Measurements from ENCODE around the gene LENG1. TPM values are rescaled to one million over a fixed set of nuclear protein-coding genes. Genes with fewer than 3 reads are reported as not detected.

The LENG1 gene
- total RNA-seq, 1 experiment from 2014 or later, result 8.2 TPM

DNA sequence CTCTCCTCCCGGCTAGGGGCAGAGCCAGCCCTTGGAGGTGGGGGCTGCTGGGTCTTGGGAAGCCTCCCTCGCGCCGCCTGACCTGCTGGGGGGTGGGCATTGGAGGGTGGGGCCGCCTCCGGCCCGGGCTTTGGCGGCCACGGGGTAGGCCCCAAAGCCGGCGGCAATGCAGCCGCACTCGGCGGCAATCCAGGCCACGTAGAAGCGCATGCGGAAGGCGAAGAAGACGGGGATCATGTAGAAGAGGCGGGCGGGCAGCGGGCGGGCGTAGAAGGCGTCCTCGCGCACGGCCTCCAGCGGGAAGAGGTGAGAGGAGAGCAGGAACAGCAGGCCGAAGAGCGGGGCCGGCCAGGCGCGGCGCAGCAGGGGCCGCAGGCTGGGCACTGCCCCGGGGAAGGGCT is 21.2 kb upstream of the LENG1 start:
- intact Hi-C loops (cut with micrococcal nuclease), result no loop called here
- no peaks in the 10 kb centered on the region for H3K27me3 Mint-ChIP-seq (ENCODE audit: insufficient read depth, unreplicated experiment)
- H3K4me3 Mint-ChIP-seq (ENCODE audit: unreplicated experiment), result no peak overlapping the region
- no peaks in the 10 kb centered on the region for H3K4me1 Mint-ChIP-seq (ENCODE audit: insufficient read depth, unreplicated experiment)
- no peaks in the 10 kb centered on the region for H3K9me3 Mint-ChIP-seq (ENCODE audit: unreplicated experiment)
- no peak for TF ChIP-seq CTCF (IDR thresholded peaks at IDR 0.05; ENCODE audit: unreplicated experiment)
- no peak for DNase-seq (ENCODE audit: unreplicated experiment)
- no TSS peak for BruUV-seq (replicated peaks)
- H3K36me3 Mint-ChIP-seq (ENCODE audit: insufficient read depth, unreplicated experiment), result peaks cover 44% of the 10 kb centered on the region
- ChIA-PET POLR2A (no interaction called here), CTCF (interaction anchor here (0.5 to 1.1 kb wide), 3 partner anchors 12 to 210 kb away, joined by 3 to 4 read pairs (median 3); no protein-coding TSS in a partner anchor)
- no peak overlapping the region for H3K27ac Mint-ChIP-seq (ENCODE audit: low read depth, unreplicated experiment)

GRCh38 chr19:54179921-54180461 is 20.5 kb upstream of the LENG1 start:
- POLR2A ChIA-PET, result no interaction called here
- CTCF ChIA-PET, result interaction anchor here (0.5 to 1.1 kb wide), 3 partner anchors 12 to 174 kb away, joined by 3 to 4 read pairs (median 3); no protein-coding TSS in a partner anchor
- TF ChIP-seq CTCF (IDR thresholded peaks at IDR 0.05; ENCODE audit: unreplicated experiment), result no peak
- Mint-ChIP-seq H3K9me3 (ENCODE audit: unreplicated experiment) (no peaks in the 10 kb centered on the region), H3K27me3 (ENCODE audit: insufficient read depth, unreplicated experiment) (no peaks in the 10 kb centered on the region), H3K27ac (ENCODE audit: low read depth, unreplicated experiment) (no peak overlapping the region), H3K4me3 (ENCODE audit: unreplicated experiment) (no peak overlapping the region), H3K4me1 (ENCODE audit: insufficient read depth, unreplicated experiment) (no peaks in the 10 kb centered on the region), H3K36me3 (ENCODE audit: insufficient read depth, unreplicated experiment) (peaks cover 38% of the 10 kb centered on the region)
- DNase-seq (ENCODE audit: unreplicated experiment), result no peak
- intact Hi-C loops (cut with micrococcal nuclease), result no loop called here
- BruUV-seq (replicated peaks), result no TSS peak

DNA sequence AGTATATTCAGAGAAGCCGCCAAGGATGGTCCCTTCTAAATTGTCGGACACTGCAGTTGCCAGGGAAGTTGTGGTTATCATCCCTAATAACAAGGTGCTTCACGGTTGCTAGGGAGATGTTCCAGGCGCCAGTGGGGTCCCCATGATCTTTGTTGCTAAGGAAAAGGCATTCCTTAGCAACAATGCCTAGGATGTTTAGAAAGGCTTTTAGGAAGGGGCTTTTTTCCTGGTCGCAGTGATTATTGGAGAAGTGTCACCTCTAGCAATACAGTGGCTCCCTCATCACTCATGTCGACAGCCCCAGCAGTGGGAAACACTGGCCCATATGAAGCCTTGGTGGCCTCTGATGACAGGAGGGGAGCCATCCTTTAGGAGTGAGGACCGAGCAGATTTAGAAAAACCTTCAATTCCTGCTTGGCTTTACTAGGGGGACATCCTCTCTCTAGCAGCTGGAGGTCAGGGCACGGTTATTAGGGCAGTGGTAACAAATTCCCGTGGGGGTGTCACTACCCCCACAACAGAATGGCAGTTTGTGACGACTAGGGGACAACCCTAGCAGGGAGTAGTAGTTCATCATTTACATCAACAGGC is 19.8 kb upstream of the LENG1 start:
- H3K36me3 Mint-ChIP-seq (ENCODE audit: insufficient read depth, unreplicated experiment), result peaks cover 34% of the 10 kb centered on the region
- no peaks in the 10 kb centered on the region for H3K9me3 Mint-ChIP-seq (ENCODE audit: unreplicated experiment)
- ChIA-PET POLR2A (interaction anchor here (0.5 kb wide), 1 partner anchor 21 kb away, joined by 4 read pairs; no protein-coding TSS in a partner anchor), CTCF (interaction anchor here (0.5 to 1.1 kb wide), 2 partner anchors 11 to 174 kb away, joined by 3 to 4 read pairs; no protein-coding TSS in a partner anchor)
- H3K27ac Mint-ChIP-seq (ENCODE audit: low read depth, unreplicated experiment), result no peak overlapping the region
- intact Hi-C loops (cut with micrococcal nuclease), result no loop called here
- H3K4me3 Mint-ChIP-seq (ENCODE audit: unreplicated experiment), result no peak overlapping the region
- H3K4me1 Mint-ChIP-seq (ENCODE audit: insufficient read depth, unreplicated experiment), result no peaks in the 10 kb centered on the region
- no peak for TF ChIP-seq CTCF (IDR thresholded peaks at IDR 0.05; ENCODE audit: unreplicated experiment)
- BruUV-seq (replicated peaks), result no TSS peak
- DNase-seq (ENCODE audit: unreplicated experiment), result no peak
- H3K27me3 Mint-ChIP-seq (ENCODE audit: insufficient read depth, unreplicated experiment), result no peaks in the 10 kb centered on the region

DNA sequence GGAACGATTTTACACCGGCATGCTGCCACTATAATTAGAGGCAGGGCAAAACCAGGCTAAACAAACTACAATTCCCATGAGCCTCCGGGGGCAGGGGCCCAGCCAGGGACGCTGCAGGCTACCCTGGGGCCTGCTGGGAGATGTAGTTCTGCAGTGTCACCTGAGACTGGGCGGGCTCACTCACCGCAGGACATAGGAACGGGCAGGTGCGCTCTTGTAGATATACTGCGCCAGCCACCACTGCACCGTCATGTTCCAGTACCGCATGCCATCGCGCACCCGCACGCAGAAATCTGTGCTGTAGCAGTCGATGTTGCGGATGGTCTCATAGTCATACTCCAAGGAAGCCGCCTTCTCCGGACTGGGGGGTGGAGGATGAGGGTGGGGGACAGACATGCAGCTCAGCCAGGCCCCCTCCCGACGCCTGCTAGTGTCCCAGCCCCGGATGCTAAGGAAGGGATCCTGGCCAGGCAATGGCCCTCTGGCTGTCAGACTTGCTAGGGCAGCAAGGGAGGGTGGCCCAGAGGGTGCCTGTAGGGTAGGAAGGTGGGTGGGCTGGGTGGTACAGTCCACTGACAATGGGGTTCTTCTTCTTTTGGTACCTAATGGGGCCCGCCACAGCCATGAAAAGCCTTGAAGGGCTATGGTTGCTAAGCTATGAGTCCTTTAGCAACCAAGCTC is 19.2 kb upstream of the LENG1 start:
- POLR2A ChIA-PET, result interaction anchor here (0.5 kb wide), 1 partner anchor 21 kb away, joined by 4 read pairs; no protein-coding TSS in a partner anchor

More for the DNA sequence above, 19.2 kb upstream of the LENG1 start:
- no peak for TF ChIP-seq CTCF (IDR thresholded peaks at IDR 0.05; ENCODE audit: unreplicated experiment)
- peaks cover 28% of the 10 kb centered on the region for H3K36me3 Mint-ChIP-seq (ENCODE audit: insufficient read depth, unreplicated experiment)
- no peaks in the 10 kb centered on the region for H3K27me3 Mint-ChIP-seq (ENCODE audit: insufficient read depth, unreplicated experiment)
- H3K9me3 Mint-ChIP-seq (ENCODE audit: unreplicated experiment), result no peaks in the 10 kb centered on the region
- no TSS peak for BruUV-seq (replicated peaks)
- H3K4me1 Mint-ChIP-seq (ENCODE audit: insufficient read depth, unreplicated experiment), result no peaks in the 10 kb centered on the region
- intact Hi-C loops (cut with micrococcal nuclease), result no loop called here
- H3K4me3 Mint-ChIP-seq (ENCODE audit: unreplicated experiment), result no peak overlapping the region
- DNase-seq (ENCODE audit: unreplicated experiment), result no peak
- CTCF ChIA-PET, result no interaction called here
- H3K27ac Mint-ChIP-seq (ENCODE audit: low read depth, unreplicated experiment), result no peak overlapping the region
